DND-41 (cell line): ENCODE measurements around the gene CHD9.

Experiments used
- ATAC-seq: fragments of 200-7000 bp; cut with Tn5 transposase; 3 replicates; pipeline ENCODE4 v1.9.1; 2021; ENCODE audit warnings: low read depth; ENCODE audit not compliant: insufficient read depth
- DNase-seq: peaks from one replicate; pipeline ENCODE4 v3.0.0-alpha.2; 2020
- H2AFZ ChIP-seq: 2 replicates; pipeline ENCODE4 v1.6.0; 2012; ENCODE audit warnings: low read depth, low read length
- H3K27ac ChIP-seq: 2 replicates; pipeline ENCODE4 v1.5.1; 2012; ENCODE audit warnings: low read length, inconsistent platforms
- H3K27me3 ChIP-seq: fragments of 200-600 bp; sonication (generic); 2 replicates; pipeline ENCODE4 v1.6.0; 2012; ENCODE audit warnings: low read length, mild to moderate bottlenecking, inconsistent platforms; ENCODE audit not compliant: insufficient read depth, poor library complexity
- H3K36me3 ChIP-seq: 2 replicates; pipeline ENCODE4 v1.5.1; 2012; ENCODE audit warnings: low read length, inconsistent platforms; ENCODE audit not compliant: insufficient read depth
- H3K4me1 ChIP-seq: 2 replicates; pipeline ENCODE4 v1.5.1; 2012; ENCODE audit warnings: mild to moderate bottlenecking, low read length; ENCODE audit not compliant: insufficient read depth
- H3K4me2 ChIP-seq: 2 replicates; pipeline ENCODE4 v1.6.0; 2012; ENCODE audit warnings: mild to moderate bottlenecking, moderate library complexity, low read length, inconsistent platforms; ENCODE audit not compliant: insufficient read depth
- H3K4me3 ChIP-seq, 2 experiments: fragments of 200-600 bp in 1 of 2; shearing (Covaris generic) in 1 of 2; 2 replicates each; pipeline ENCODE4 v1.5.1; 2012 to 2016; ENCODE audit warnings: inconsistent platforms in 2 of 2, low read length in 2 of 2, mild to moderate bottlenecking in 2 of 2, low read depth in 1 of 2, moderate library complexity in 1 of 2
- H3K79me2 ChIP-seq: 2 replicates; pipeline ENCODE4 v1.6.0; 2012; ENCODE audit warnings: low read length, inconsistent platforms; ENCODE audit not compliant: insufficient read depth
- H3K9ac ChIP-seq: 2 replicates; pipeline ENCODE4 v1.6.0; 2012; ENCODE audit warnings: low read depth, mild to moderate bottlenecking, inconsistent platforms, low read length, moderate library complexity
- H3K9me3 ChIP-seq: 2 replicates; pipeline ENCODE4 v1.5.1; 2012; ENCODE audit warnings: low read length, moderate library complexity, mild to moderate bottlenecking, inconsistent platforms; ENCODE audit not compliant: insufficient read depth, severe bottlenecking
- H4K20me1 ChIP-seq: 2 replicates; pipeline ENCODE4 v1.6.0; 2012; ENCODE audit warnings: low read length; ENCODE audit not compliant: insufficient read depth
- EZH2 ChIP-seq: IDR thresholded peaks from 3 replicates; pipeline ENCODE4 v1.6.1; 2012; ENCODE audit warnings: borderline replicate concordance, low read depth, mild to moderate bottlenecking, moderate library complexity, low read length, inconsistent platforms; ENCODE audit not compliant: severe bottlenecking
- TF ChIP-seq, protein P1 (sequence below): IDR thresholded peaks from 2 replicates; pipeline ENCODE4 v1.5.1; 2012; ENCODE audit warnings: borderline replicate concordance, low read length, moderate library complexity, mild to moderate bottlenecking; ENCODE audit not compliant: poor library complexity, severe bottlenecking; ENCODE audit errors: extremely low read depth

The CHD9 gene

DNA sequence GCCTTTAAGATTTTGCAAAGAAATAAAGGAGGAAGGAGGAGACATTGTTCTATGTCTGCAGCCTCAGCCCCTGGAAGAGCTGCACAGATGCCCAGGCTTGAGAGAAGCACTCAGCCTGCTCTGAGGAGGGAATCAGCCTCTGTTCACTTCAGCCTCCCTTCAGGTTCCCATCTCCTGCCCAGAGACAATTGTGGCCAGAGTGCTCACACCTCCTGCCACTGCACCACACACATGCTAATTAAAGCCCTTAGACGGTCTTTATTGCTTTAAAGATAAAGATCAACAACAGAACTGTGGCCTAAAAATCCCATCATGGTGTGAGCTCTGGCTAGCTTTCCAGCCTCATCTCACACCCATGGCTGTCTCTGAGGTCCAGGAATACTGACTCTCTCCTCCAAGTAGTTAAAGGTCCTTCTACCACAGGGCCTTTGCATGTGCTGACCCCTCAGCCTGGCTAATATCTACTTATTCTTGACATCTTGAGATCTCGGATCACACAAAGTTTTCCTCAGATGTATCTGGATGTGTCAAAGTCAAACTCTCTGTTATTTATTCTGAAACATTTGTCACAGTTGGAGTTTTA lies 35.9 kb upstream of the CHD9 start:
- H3K4me1 ChIP-seq: no peaks in the 10 kb centered on the region
- no peaks in the 10 kb centered on the region for H4K20me1 ChIP-seq
- no peak overlapping the region for H3K4me2 ChIP-seq
- no peaks in the 10 kb centered on the region for H3K9me3 ChIP-seq
- no peak overlapping the region for H3K27ac ChIP-seq
- H3K79me2 ChIP-seq: no peaks in the 10 kb centered on the region
- DNase-seq: no peak
- TF ChIP-seq, protein P1, sequence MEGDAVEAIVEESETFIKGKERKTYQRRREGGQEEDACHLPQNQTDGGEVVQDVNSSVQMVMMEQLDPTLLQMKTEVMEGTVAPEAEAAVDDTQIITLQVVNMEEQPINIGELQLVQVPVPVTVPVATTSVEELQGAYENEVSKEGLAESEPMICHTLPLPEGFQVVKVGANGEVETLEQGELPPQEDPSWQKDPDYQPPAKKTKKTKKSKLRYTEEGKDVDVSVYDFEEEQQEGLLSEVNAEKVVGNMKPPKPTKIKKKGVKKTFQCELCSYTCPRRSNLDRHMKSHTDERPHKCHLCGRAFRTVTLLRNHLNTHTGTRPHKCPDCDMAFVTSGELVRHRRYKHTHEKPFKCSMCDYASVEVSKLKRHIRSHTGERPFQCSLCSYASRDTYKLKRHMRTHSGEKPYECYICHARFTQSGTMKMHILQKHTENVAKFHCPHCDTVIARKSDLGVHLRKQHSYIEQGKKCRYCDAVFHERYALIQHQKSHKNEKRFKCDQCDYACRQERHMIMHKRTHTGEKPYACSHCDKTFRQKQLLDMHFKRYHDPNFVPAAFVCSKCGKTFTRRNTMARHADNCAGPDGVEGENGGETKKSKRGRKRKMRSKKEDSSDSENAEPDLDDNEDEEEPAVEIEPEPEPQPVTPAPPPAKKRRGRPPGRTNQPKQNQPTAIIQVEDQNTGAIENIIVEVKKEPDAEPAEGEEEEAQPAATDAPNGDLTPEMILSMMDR: no peak
- no peak for TF ChIP-seq EZH2
- no peak overlapping the region for H3K9ac ChIP-seq
- no peak overlapping the region for H2AFZ ChIP-seq
- H3K36me3 ChIP-seq: no peaks in the 10 kb centered on the region
- no peak for ATAC-seq
- no peak overlapping the region for H3K4me3 ChIP-seq
- peaks cover 16% of the 10 kb centered on the region for H3K27me3 ChIP-seq

DNA sequence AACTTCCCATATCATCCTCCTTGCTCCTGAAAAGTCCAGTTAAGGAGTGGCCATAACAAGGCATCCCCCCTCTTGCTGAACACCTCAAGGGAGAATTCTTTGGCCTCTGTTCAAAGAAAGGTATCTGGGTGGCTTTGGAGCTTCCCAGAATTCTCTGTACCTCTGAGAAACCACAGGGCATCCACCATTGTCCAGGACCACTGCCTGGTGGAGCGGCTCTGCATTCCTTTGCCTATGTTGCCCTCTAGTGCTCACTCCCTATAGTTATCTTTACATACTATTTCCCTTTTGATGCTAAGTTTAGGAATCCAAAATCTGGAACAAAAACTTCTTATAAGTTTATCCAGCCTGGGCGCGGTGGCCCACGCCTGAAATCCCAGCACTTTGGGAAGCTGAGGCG lies 32.4 kb upstream of the CHD9 start:
- no peaks in the 10 kb centered on the region for H3K79me2 ChIP-seq
- no peak overlapping the region for H3K27ac ChIP-seq
- H3K4me2 ChIP-seq: no peak overlapping the region
- H3K9me3 ChIP-seq: no peaks in the 10 kb centered on the region
- no peaks in the 10 kb centered on the region for H3K4me1 ChIP-seq
- no peak for TF ChIP-seq EZH2
- TF ChIP-seq, protein P1: peak; percentile 71
- DNase-seq (peak; percentile 32), ATAC-seq (peak; percentile 67; the same call in 1 of the 3 replicates)
- no peak overlapping the region for H3K9ac ChIP-seq
- H4K20me1 ChIP-seq: no peaks in the 10 kb centered on the region
- no peak overlapping the region for H2AFZ ChIP-seq
- H3K4me3 ChIP-seq: no peak overlapping the region
- H3K27me3 ChIP-seq: peaks cover 3% of the 10 kb centered on the region
- H3K36me3 ChIP-seq: no peaks in the 10 kb centered on the region

DNA sequence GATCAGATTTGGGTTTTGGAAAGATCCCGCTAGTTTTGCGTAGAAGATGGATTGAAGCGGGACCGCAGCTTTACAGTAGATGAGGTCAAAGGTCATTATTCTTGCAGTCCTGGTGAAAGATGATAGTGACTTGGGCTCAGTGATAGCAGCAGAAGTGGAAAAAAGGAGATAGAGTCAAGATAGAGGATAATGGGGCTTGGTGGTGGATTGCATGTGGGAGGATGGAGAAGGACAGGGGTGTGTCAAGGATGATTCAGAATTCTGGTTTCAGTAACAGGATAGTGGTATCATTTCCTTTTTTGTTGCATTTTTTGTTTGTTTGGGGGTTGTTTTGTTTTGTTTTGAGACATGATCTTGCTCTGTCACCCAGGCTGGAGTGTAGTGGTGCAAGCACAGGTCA lies 30.7 kb upstream of the CHD9 start:
- TF ChIP-seq, protein P1: no peak
- TF ChIP-seq EZH2: no peak
- no peaks in the 10 kb centered on the region for H4K20me1 ChIP-seq
- H3K9me3 ChIP-seq: no peaks in the 10 kb centered on the region
- H3K36me3 ChIP-seq: no peaks in the 10 kb centered on the region
- H3K27ac ChIP-seq: no peak overlapping the region
- no peaks in the 10 kb centered on the region for H3K27me3 ChIP-seq
- DNase-seq (no peak), ATAC-seq (no peak)
- H3K79me2 ChIP-seq: no peaks in the 10 kb centered on the region
- no peak overlapping the region for H3K4me2 ChIP-seq
- no peaks in the 10 kb centered on the region for H3K4me1 ChIP-seq
- H3K4me3 ChIP-seq: no peak overlapping the region
- no peak overlapping the region for H2AFZ ChIP-seq
- no peak overlapping the region for H3K9ac ChIP-seq
